OCI-LY7 (cell line): ENCODE data around the gene NEUROD2. TPM values are rescaled to one million over a fixed set of nuclear protein-coding genes. Genes with fewer than 3 reads are reported as not detected.

ENCODE experiments used
- BruUV-seq: library from RNA; stranded (reverse); fragments of 400-500 nt; replicated peaks from 2 replicates; lab custom pipeline; 2021; lab: Mats Ljungman, UMichigan
- CTCF ChIA-PET: fragments of 300-600 bp; sonication (Branson Sonifier 250); formaldehyde crosslinking; loops from one replicate; lab custom pipeline; 2022; ENCODE audit warnings: antibody characterized with exemption; ENCODE audit not compliant: unreplicated experiment; lab: Charles Lee
- POLR2A ChIA-PET: fragments of 300-600 bp; sonication (Branson Sonifier 250); formaldehyde crosslinking; loops from one replicate; lab custom pipeline; 2022; ENCODE audit warnings: antibody characterized with exemption; lab: Charles Lee
- DNase-seq: peaks from one replicate; pipeline ENCODE4 v3.0.0-alpha.2; 2015; ENCODE audit warnings: low spot score
- H2AFZ ChIP-seq: fragments of 200-600 bp; sonication (generic), shearing (Covaris generic); 2 replicates; pipeline ENCODE4 v1.6.1; 2014; ENCODE audit warnings: mild to moderate bottlenecking, antibody characterized with exemption, low read length, moderate library complexity
- H3K27ac ChIP-seq: fragments of 200-600 bp; sonication (generic); 2 replicates; pipeline ENCODE4 v1.5.1; 2014; ENCODE audit warnings: mixed run types, low read depth, mild to moderate bottlenecking, moderate library complexity, low read length, inconsistent platforms; ENCODE audit not compliant: poor library complexity, severe bottlenecking
- H3K36me3 ChIP-seq: fragments of 200-600 bp; sonication (generic); 2 replicates; pipeline ENCODE4 v1.6.1; 2014; ENCODE audit warnings: mild to moderate bottlenecking, antibody characterized with exemption, low read length, moderate library complexity, mixed read lengths; ENCODE audit not compliant: insufficient read depth
- H3K4me1 ChIP-seq: fragments of 200-600 bp; sonication (generic); 2 replicates; pipeline ENCODE4 v1.5.1; 2014; ENCODE audit warnings: mild to moderate bottlenecking, low read length; ENCODE audit not compliant: insufficient read depth, poor library complexity, severe bottlenecking
- H3K4me2 ChIP-seq: fragments of 200-600 bp; sonication (generic); 2 replicates; pipeline ENCODE4 v1.6.1; 2014; ENCODE audit warnings: mild to moderate bottlenecking, low read length
- H3K4me3 ChIP-seq: fragments of 200-600 bp; sonication (generic); 2 replicates; pipeline ENCODE4 v1.5.1; 2014; ENCODE audit warnings: mild to moderate bottlenecking, low read depth, low read length; ENCODE audit not compliant: poor library complexity, severe bottlenecking
- H3K79me2 ChIP-seq: fragments of 200-600 bp; sonication (generic); 2 replicates; pipeline ENCODE4 v1.6.1; 2016; ENCODE audit warnings: low read depth, mild to moderate bottlenecking, low read length, moderate library complexity, mixed read lengths; ENCODE audit not compliant: insufficient read depth
- H3K9me2 ChIP-seq: fragments of 200-600 bp; sonication (generic); 2 replicates; pipeline ENCODE4 v1.6.1; 2016; ENCODE audit warnings: mild to moderate bottlenecking, low read length, mixed read lengths; ENCODE audit not compliant: insufficient read depth
- H3K9me3 ChIP-seq: fragments of 200-600 bp; sonication (generic); 2 replicates; pipeline ENCODE4 v1.6.1; 2014; ENCODE audit warnings: mild to moderate bottlenecking, mixed run types, low read length, mixed read lengths
- H4K20me1 ChIP-seq: fragments of 200-600 bp; sonication (generic); 2 replicates; pipeline ENCODE4 v1.6.1; 2014; ENCODE audit warnings: mild to moderate bottlenecking, antibody characterized with exemption, low read length, moderate library complexity, mixed read lengths; ENCODE audit not compliant: insufficient read depth
- EZH2phosphoT487 ChIP-seq: fragments of 200-600 bp; sonication (generic); IDR thresholded peaks from 2 replicates; pipeline ENCODE4 v1.6.1; 2018; ENCODE audit warnings: low read depth, borderline replicate concordance, mild to moderate bottlenecking, mixed run types, antibody characterized with exemption, low read length, moderate library complexity, mixed read lengths
- intact Hi-C: fragments of 100-400 bp; cut with micrococcal nuclease; formaldehyde crosslinking; loops from one replicate; pipeline ENCODE4 v1.10.0; 2022; ENCODE audit not compliant: unreplicated experiment
- total RNA-seq, 2 experiments: library from RNA; depleted of rRNA in 1 of 2; stranded (reverse); fragments of >200 nt in 1 of 2; shearing (Covaris generic) in 1 of 2; gene quantifications; 2 replicates each; pipeline ENCODE4 v1.2.3, GENCODE V29; 2014 to 2022
- TF ChIP-seq, protein P1 (sequence below): fragments of 200-600 bp; sonication (generic); conservative IDR thresholded peaks from 2 replicates; pipeline ENCODE4 v1.5.1; 2014; ENCODE audit warnings: mild to moderate bottlenecking, antibody characterized with exemption, low read length, moderate library complexity, mixed read lengths

Gene NEUROD2
- total RNA-seq, 2 experiments from 2014 or later = not detected

DNA sequence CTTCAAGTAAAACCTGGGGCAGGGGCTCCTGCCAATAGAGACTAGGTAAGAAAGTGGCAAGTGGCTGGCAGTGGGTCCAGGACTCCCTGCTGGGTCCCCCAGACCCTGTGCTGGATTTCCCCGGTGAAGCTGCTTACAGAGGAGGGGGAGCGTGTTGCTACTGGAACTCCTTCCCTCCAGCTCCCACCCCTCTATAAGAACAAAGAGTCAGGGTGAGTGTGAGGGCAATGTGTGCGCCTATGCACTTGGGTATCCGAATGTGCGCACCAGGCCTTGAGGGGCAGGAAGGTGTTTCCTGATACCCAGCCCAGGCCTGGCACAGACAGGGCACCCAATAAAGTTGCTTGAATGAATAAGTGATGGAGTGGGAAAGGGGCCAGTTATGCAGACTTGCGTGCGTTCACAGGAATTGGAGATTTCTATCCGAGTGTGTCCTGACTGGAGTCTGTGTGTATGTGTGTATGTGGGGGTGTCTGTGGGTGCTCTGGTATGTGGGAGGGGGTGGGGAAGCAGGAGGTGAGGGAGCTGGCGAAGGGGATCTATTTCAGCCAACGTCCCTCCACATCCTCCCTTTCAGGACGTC is 11.7 kb downstream of the NEUROD2 start:
- Histone ChIP-seq H2AFZ (no peak overlapping the region), H3K9me2 (no peaks in the 10 kb centered on the region), H3K4me3 (no peak overlapping the region), H3K9me3 (no peaks in the 10 kb centered on the region), H3K36me3 (no peaks in the 10 kb centered on the region), H3K79me2 (no peaks in the 10 kb centered on the region), H3K27ac (no peak overlapping the region), H3K4me2 (no peak overlapping the region), H4K20me1 (no peaks in the 10 kb centered on the region), H3K4me1 (no peaks in the 10 kb centered on the region)
- TF ChIP-seq EZH2phosphoT487 = no peak
- TF ChIP-seq, protein P1, sequence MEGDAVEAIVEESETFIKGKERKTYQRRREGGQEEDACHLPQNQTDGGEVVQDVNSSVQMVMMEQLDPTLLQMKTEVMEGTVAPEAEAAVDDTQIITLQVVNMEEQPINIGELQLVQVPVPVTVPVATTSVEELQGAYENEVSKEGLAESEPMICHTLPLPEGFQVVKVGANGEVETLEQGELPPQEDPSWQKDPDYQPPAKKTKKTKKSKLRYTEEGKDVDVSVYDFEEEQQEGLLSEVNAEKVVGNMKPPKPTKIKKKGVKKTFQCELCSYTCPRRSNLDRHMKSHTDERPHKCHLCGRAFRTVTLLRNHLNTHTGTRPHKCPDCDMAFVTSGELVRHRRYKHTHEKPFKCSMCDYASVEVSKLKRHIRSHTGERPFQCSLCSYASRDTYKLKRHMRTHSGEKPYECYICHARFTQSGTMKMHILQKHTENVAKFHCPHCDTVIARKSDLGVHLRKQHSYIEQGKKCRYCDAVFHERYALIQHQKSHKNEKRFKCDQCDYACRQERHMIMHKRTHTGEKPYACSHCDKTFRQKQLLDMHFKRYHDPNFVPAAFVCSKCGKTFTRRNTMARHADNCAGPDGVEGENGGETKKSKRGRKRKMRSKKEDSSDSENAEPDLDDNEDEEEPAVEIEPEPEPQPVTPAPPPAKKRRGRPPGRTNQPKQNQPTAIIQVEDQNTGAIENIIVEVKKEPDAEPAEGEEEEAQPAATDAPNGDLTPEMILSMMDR = no peak
- ChIA-PET POLR2A (no interaction called here), CTCF (no interaction called here)
- no peak for DNase-seq
- no TSS peak for BruUV-seq
- intact Hi-C loops = no loop called here

DNA sequence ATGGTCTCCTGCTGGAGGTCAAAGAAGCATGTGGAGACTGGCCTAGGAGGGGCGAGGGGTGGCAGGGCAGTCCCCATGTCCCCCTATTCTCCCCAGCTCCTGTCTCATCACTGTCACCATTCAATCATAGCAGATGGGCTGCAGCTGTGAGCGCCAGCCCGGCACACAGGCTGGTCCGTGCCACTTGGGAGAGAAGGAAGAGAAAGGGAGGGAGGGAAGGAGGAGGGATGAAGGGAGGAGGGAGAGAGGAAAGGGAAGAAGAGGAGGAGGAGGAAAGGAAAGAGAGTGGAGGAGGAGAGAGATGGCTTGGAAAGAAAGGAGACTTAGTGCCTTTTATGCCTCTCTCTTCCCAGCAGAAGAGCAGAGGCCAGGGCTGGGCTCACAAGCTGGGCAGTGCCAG is 12.4 kb downstream of the NEUROD2 start:
- DNase-seq = no peak

DNA sequence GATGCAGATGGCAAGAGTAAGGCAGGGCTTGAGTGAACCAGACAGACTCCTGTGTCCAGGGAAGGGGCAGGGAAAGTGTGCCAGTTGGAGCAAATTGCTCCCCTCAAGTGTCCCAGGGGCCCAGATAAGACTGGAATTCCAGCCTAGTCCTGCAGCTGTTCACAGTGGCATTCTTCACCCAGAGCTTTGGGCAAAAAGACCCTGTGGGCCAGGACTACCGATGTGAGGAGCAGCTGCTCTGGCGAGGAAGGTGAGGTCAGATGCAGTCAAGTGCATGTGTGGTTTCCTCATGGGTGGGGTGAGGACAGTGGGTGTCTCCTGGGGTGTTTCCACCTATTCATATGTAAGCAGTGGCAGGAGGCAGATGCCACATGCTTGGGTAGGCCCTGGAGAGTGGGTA is 14.3 kb downstream of the NEUROD2 start:
- Histone ChIP-seq H3K4me1 (no peaks in the 10 kb centered on the region), H3K79me2 (no peaks in the 10 kb centered on the region), H3K4me3 (no peak overlapping the region), H3K4me2 (no peak overlapping the region), H3K36me3 (no peaks in the 10 kb centered on the region), H4K20me1 (no peaks in the 10 kb centered on the region), H3K27ac (no peak overlapping the region), H2AFZ (no peak overlapping the region), H3K9me3 (no peaks in the 10 kb centered on the region), H3K9me2 (no peaks in the 10 kb centered on the region)
- no peak for TF ChIP-seq EZH2phosphoT487
- TF ChIP-seq, protein P1 = no peak
- ChIA-PET POLR2A (no interaction called here), CTCF (no interaction called here)
- no peak for DNase-seq
- BruUV-seq = no TSS peak
- intact Hi-C loops = no loop called here

More for the DNA sequence above, 12.4 kb downstream of the NEUROD2 start:
- H3K36me3 ChIP-seq = no peaks in the 10 kb centered on the region
- no peak overlapping the region for H3K27ac ChIP-seq
- no peaks in the 10 kb centered on the region for H3K9me3 ChIP-seq
- no TSS peak for BruUV-seq
- intact Hi-C loops = no loop called here
- H3K4me3 ChIP-seq = no peak overlapping the region
- H3K4me1 ChIP-seq = no peaks in the 10 kb centered on the region
- H3K4me2 ChIP-seq = no peak overlapping the region
- no peaks in the 10 kb centered on the region for H3K9me2 ChIP-seq
- H4K20me1 ChIP-seq = no peaks in the 10 kb centered on the region
- H2AFZ ChIP-seq = no peak overlapping the region
- no peaks in the 10 kb centered on the region for H3K79me2 ChIP-seq
- ChIA-PET CTCF (no interaction called here), POLR2A (no interaction called here)
- TF ChIP-seq, protein P1 = no peak
- TF ChIP-seq EZH2phosphoT487 = no peak
